OCI-LY7 (cell line): Measurements from ENCODE around the gene THRSP. TPM values are rescaled to one million over a fixed set of nuclear protein-coding genes. Genes with fewer than 3 reads are reported as not detected.

Experiments
- BruUV-seq: library from RNA; stranded (reverse); fragments of 400-500 nt; replicated peaks from 2 replicates; lab custom pipeline; 2021; lab: Mats Ljungman, UMichigan
- CTCF ChIA-PET: fragments of 300-600 bp; sonication (Branson Sonifier 250); formaldehyde crosslinking; loops from one replicate; lab custom pipeline; 2022; ENCODE audit warnings: antibody characterized with exemption; ENCODE audit not compliant: unreplicated experiment; lab: Charles Lee
- POLR2A ChIA-PET: fragments of 300-600 bp; sonication (Branson Sonifier 250); formaldehyde crosslinking; loops from one replicate; lab custom pipeline; 2022; ENCODE audit warnings: antibody characterized with exemption; lab: Charles Lee
- DNase-seq: peaks from one replicate; pipeline ENCODE4 v3.0.0-alpha.2; 2015; ENCODE audit warnings: low spot score
- H2AFZ ChIP-seq: fragments of 200-600 bp; sonication (generic), shearing (Covaris generic); 2 replicates; pipeline ENCODE4 v1.6.1; 2014; ENCODE audit warnings: mild to moderate bottlenecking, antibody characterized with exemption, low read length, moderate library complexity
- H3K27ac ChIP-seq: fragments of 200-600 bp; sonication (generic); 2 replicates; pipeline ENCODE4 v1.5.1; 2014; ENCODE audit warnings: mixed run types, low read depth, mild to moderate bottlenecking, moderate library complexity, low read length, inconsistent platforms; ENCODE audit not compliant: poor library complexity, severe bottlenecking
- H3K36me3 ChIP-seq: fragments of 200-600 bp; sonication (generic); 2 replicates; pipeline ENCODE4 v1.6.1; 2014; ENCODE audit warnings: mild to moderate bottlenecking, antibody characterized with exemption, low read length, moderate library complexity, mixed read lengths; ENCODE audit not compliant: insufficient read depth
- H3K4me1 ChIP-seq: fragments of 200-600 bp; sonication (generic); 2 replicates; pipeline ENCODE4 v1.5.1; 2014; ENCODE audit warnings: mild to moderate bottlenecking, low read length; ENCODE audit not compliant: insufficient read depth, poor library complexity, severe bottlenecking
- H3K4me2 ChIP-seq: fragments of 200-600 bp; sonication (generic); 2 replicates; pipeline ENCODE4 v1.6.1; 2014; ENCODE audit warnings: mild to moderate bottlenecking, low read length
- H3K4me3 ChIP-seq: fragments of 200-600 bp; sonication (generic); 2 replicates; pipeline ENCODE4 v1.5.1; 2014; ENCODE audit warnings: mild to moderate bottlenecking, low read depth, low read length; ENCODE audit not compliant: poor library complexity, severe bottlenecking
- H3K79me2 ChIP-seq: fragments of 200-600 bp; sonication (generic); 2 replicates; pipeline ENCODE4 v1.6.1; 2016; ENCODE audit warnings: low read depth, mild to moderate bottlenecking, low read length, moderate library complexity, mixed read lengths; ENCODE audit not compliant: insufficient read depth
- H3K9me2 ChIP-seq: fragments of 200-600 bp; sonication (generic); 2 replicates; pipeline ENCODE4 v1.6.1; 2016; ENCODE audit warnings: mild to moderate bottlenecking, low read length, mixed read lengths; ENCODE audit not compliant: insufficient read depth
- H3K9me3 ChIP-seq: fragments of 200-600 bp; sonication (generic); 2 replicates; pipeline ENCODE4 v1.6.1; 2014; ENCODE audit warnings: mild to moderate bottlenecking, mixed run types, low read length, mixed read lengths
- H4K20me1 ChIP-seq: fragments of 200-600 bp; sonication (generic); 2 replicates; pipeline ENCODE4 v1.6.1; 2014; ENCODE audit warnings: mild to moderate bottlenecking, antibody characterized with exemption, low read length, moderate library complexity, mixed read lengths; ENCODE audit not compliant: insufficient read depth
- CTCF ChIP-seq: fragments of 200-600 bp; sonication (generic); conservative IDR thresholded peaks from 2 replicates; pipeline ENCODE4 v1.5.1; 2014; ENCODE audit warnings: mild to moderate bottlenecking, antibody characterized with exemption, low read length, moderate library complexity, mixed read lengths
- EZH2phosphoT487 ChIP-seq: fragments of 200-600 bp; sonication (generic); IDR thresholded peaks from 2 replicates; pipeline ENCODE4 v1.6.1; 2018; ENCODE audit warnings: low read depth, borderline replicate concordance, mild to moderate bottlenecking, mixed run types, antibody characterized with exemption, low read length, moderate library complexity, mixed read lengths
- intact Hi-C: fragments of 100-400 bp; cut with micrococcal nuclease; formaldehyde crosslinking; loops from one replicate; pipeline ENCODE4 v1.10.0; 2022; ENCODE audit not compliant: unreplicated experiment
- total RNA-seq, 2 experiments: library from RNA; depleted of rRNA in 1 of 2; stranded (reverse); fragments of >200 nt in 1 of 2; shearing (Covaris generic) in 1 of 2; gene quantifications; 2 replicates each; pipeline ENCODE4 v1.2.3, GENCODE V29; 2014 to 2022

THRSP gene
- total RNA-seq, 2 experiments from 2014 or later = not detected

GRCh38 chr11:78037825-78038620 lies 25.6 kb upstream of the THRSP start:
- no peak for DNase-seq
- no peaks in the 10 kb centered on the region for H3K9me2 ChIP-seq
- no peaks in the 10 kb centered on the region for H3K79me2 ChIP-seq
- BruUV-seq = no TSS peak
- no peak overlapping the region for H2AFZ ChIP-seq
- CTCF ChIA-PET = no interaction called here
- H3K4me1 ChIP-seq = no peaks in the 10 kb centered on the region
- no peaks in the 10 kb centered on the region for H3K9me3 ChIP-seq
- no peak overlapping the region for H3K4me3 ChIP-seq
- intact Hi-C loops = no loop called here
- TF ChIP-seq EZH2phosphoT487 (no peak), CTCF (no peak)
- no peaks in the 10 kb centered on the region for H4K20me1 ChIP-seq
- POLR2A ChIA-PET = interaction anchor here (0.9 kb wide), 1 partner anchor 41 kb away, joined by 3 read pairs; no protein-coding TSS in a partner anchor
- H3K4me2 ChIP-seq = no peak overlapping the region
- no peaks in the 10 kb centered on the region for H3K36me3 ChIP-seq
- H3K27ac ChIP-seq = no peak overlapping the region

GRCh38 chr11:78038697-78039313 lies 24.9 kb upstream of the THRSP start:
- Histone ChIP-seq H3K36me3 (no peaks in the 10 kb centered on the region), H3K27ac (no peak overlapping the region), H3K9me3 (no peaks in the 10 kb centered on the region), H3K79me2 (no peaks in the 10 kb centered on the region), H3K9me2 (no peaks in the 10 kb centered on the region), H2AFZ (no peak overlapping the region), H3K4me2 (no peak overlapping the region), H3K4me3 (no peak overlapping the region), H3K4me1 (no peaks in the 10 kb centered on the region), H4K20me1 (no peaks in the 10 kb centered on the region)
- DNase-seq = no peak
- ChIA-PET CTCF (no interaction called here), POLR2A (interaction anchor here (0.8 to 1.0 kb wide), 2 partner anchors 15 to 18 kb away, joined by 4 read pairs; no protein-coding TSS in a partner anchor)
- no peak for TF ChIP-seq CTCF
- TF ChIP-seq EZH2phosphoT487 = no peak
- BruUV-seq = no TSS peak
- intact Hi-C loops = no loop called here
